ENCODE measurements around the gene NR2F2. TPM values are rescaled to one million over a fixed set of nuclear protein-coding genes. Genes with fewer than 3 reads are reported as not detected.

The NR2F2 gene
- total RNA-seq = 19.5 and 21.6 TPM in 2 replicates

DNA sequence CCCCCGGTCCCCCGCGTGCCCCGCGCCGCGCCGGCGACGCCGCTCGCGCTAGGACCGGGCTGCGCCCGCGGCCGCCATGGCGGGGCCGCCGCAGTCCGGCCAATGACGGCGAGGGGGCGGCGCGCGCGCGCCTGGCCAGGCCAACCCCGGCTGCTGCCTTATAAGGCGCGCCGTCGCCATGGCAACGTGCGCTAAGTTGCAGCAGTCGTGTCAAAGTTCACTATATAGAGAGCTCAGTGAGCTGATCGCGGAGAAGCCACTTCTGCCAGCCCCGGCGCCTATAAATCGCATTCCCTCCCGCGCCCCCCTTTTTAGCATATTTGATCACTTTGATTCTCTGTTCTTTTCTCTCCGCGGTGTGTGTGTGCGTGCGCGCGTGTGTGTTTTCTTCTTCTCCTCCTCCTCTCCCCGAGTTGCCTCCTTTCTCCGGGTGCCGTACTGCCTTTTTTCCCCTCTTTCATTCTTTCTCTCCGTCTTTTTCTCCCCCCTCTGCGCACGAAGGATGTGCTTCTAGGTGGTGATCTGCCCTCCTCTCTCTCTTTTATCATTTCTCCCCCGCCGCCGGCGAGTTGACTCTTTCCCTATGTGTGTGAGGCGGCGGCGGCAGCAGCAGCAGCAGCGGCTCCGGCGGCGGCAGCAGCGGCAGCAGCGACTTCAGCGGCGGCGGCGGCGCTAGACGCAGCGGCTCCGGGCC is at the start of gene NR2F2:
TSS of gene NR2F2 (plus strand) at position 251 of the 694 bp plus-strand sequence. CDS start 1,406 bp downstream, outside the sequence.

